ENCODE measurements around the gene LRRC36. TPM values are rescaled to one million over a fixed set of nuclear protein-coding genes. Genes with fewer than 3 reads are reported as not detected.

LRRC36 gene
- total RNA-seq, 2 donors from 2014 or later = 1.6 to 7.0 TPM

DNA sequence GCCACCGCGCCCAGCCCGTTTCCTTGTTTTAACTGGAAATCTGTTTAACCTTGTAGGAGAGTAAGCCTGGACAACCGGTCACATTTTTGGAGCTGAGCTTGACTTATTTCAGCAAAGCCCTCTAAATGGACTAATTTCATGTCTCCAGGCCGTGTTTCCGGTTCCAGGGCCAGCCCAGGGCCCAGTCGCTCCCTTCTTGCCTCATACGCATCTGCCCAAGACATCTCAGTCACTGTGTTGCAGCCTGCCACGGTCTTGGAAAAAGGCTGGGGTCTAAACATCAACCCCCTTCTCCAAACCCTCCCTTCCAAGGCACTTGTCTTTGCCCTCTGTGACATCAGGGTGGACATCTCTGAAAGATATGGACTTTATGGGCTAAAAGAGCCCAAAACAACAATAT lies 28.3 kb upstream of the LRRC36 start:
- H3K36me3 ChIP-seq (replicated peaks in 1 of 2; ENCODE audit: insufficient read depth in 1 of 2, low read depth in 2 of 2) = no peaks in the 10 kb centered on the region
- no peaks in the 10 kb centered on the region for H3K4me1 ChIP-seq
- H3K27me3 ChIP-seq = no peaks in the 10 kb centered on the region
- WGBS, 2 donors = 93 to 95% methylated on average over 9 of the region's 9 CpGs
- no peaks in the 10 kb centered on the region for H3K9me3 ChIP-seq
- no peak overlapping the region for H3K4me3 ChIP-seq
- TF ChIP-seq, protein P1, sequence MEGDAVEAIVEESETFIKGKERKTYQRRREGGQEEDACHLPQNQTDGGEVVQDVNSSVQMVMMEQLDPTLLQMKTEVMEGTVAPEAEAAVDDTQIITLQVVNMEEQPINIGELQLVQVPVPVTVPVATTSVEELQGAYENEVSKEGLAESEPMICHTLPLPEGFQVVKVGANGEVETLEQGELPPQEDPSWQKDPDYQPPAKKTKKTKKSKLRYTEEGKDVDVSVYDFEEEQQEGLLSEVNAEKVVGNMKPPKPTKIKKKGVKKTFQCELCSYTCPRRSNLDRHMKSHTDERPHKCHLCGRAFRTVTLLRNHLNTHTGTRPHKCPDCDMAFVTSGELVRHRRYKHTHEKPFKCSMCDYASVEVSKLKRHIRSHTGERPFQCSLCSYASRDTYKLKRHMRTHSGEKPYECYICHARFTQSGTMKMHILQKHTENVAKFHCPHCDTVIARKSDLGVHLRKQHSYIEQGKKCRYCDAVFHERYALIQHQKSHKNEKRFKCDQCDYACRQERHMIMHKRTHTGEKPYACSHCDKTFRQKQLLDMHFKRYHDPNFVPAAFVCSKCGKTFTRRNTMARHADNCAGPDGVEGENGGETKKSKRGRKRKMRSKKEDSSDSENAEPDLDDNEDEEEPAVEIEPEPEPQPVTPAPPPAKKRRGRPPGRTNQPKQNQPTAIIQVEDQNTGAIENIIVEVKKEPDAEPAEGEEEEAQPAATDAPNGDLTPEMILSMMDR (IDR thresholded peaks at IDR 0.05) = no peak
- no peak for TF ChIP-seq POLR2A (IDR thresholded peaks at IDR 0.05)
- DNase-seq (no peak), ATAC-seq (no peak)
- no peak overlapping the region for H3K27ac ChIP-seq
- intact Hi-C loops (cut with DNase I) = no loop called here

DNA sequence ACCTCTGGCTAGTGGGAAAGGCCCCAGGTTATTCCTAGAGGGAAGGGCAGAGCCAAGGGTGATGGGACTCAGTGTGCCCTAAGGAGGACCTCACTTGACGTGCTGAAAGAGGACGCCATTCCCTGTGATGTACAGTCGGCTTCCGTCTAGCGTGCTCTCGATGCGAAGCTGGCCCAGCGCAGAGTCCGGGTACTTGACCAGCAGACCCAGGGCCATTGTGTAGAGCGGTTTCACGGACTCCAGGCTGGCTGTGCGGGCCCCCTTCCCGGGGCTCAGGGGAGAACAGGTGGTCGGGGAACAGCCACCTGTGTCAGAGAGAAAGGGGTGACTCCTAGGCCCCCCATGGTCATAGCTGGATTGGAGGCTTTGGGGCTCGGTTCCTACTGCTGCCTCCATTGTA lies 27.3 kb upstream of the LRRC36 start:
- no peaks in the 10 kb centered on the region for H3K36me3 ChIP-seq (replicated peaks in 1 of 2; ENCODE audit: insufficient read depth in 1 of 2, low read depth in 2 of 2)
- WGBS, 2 donors = 91 to 94% methylated on average over 14 to 15 of the region's 15 CpGs
- TF ChIP-seq POLR2A (IDR thresholded peaks at IDR 0.05) = no peak
- TF ChIP-seq, protein P1 (IDR thresholded peaks at IDR 0.05) = no peak
- ATAC-seq (no peak), DNase-seq (no peak)
- no peaks in the 10 kb centered on the region for H3K27me3 ChIP-seq
- no peak overlapping the region for H3K4me3 ChIP-seq
- no peak overlapping the region for H3K27ac ChIP-seq
- intact Hi-C loops (cut with DNase I) = no loop called here
- no peaks in the 10 kb centered on the region for H3K9me3 ChIP-seq
- H3K4me1 ChIP-seq = no peaks in the 10 kb centered on the region

DNA sequence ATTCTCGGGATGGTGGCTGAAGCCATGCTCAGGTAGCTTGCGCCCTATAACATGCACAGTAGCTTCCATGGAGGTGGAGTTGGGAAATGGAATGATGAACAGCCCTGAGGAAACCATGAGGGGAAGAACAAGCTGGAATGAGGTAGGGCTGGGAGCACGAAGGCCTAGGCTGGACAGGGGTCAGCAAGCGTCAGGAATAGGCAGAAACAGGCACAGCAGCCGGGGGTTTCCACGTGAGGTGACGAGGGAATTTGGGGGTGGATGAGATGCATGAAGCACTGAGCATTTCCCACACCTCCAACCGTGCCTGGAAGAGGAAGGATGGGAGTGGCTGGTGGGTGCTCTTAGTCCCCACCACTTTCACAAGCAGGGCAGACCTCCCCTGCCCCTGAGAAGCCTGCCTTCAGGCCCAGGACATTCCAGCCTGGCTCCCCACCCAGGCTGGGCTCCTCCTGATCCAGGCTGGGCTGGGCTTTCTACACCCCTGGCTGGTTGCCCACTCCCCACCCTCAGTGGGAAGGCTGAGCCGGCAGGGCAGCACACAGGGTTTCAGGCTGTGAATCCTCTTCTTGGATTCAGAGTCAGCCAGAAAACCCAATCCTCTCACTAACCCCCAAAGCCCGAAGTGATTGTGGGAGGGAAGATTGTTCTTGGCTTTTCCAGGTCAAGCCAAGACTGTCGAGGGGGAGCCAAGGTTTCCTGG lies 25.4 kb upstream of the LRRC36 start:
- Histone ChIP-seq H3K4me3 (no peak overlapping the region), H3K4me1 (no peaks in the 10 kb centered on the region), H3K27ac (no peak overlapping the region), H3K27me3 (no peaks in the 10 kb centered on the region), H3K9me3 (no peaks in the 10 kb centered on the region), H3K36me3 (replicated peaks in 1 of 2; ENCODE audit: insufficient read depth in 1 of 2, low read depth in 2 of 2) (no peaks in the 10 kb centered on the region)
- no peak for TF ChIP-seq POLR2A (IDR thresholded peaks at IDR 0.05)
- TF ChIP-seq, protein P1 (IDR thresholded peaks at IDR 0.05) = no peak
- no peak for DNase-seq
- 78 to 86% methylated on average over 10 to 11 of the region's 11 CpGs for WGBS, 2 donors
- intact Hi-C loops (cut with DNase I) = no loop called here
- no peak for ATAC-seq

DNA sequence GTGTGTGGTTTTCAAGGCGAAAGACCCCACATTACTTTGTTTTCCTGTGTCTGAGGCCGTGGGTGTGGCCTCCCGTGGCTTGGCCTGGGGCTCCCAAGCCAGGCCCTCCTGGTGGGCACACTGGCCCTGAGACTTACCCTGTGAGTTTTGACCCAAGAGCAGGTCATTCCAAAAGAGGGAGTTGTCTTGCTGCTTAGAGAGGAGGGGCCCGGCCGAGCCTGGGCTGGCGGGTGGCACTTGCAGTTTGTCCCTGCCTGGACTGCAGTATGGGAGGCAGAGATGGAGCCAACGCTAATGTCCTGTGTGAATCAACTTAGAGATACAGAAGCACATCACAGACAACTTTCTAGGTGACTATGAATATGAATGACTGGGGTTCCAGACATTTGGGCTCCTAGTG lies 24.5 kb upstream of the LRRC36 start:
- TF ChIP-seq, protein P1 (IDR thresholded peaks at IDR 0.05) = no peak
- no peak for TF ChIP-seq POLR2A (IDR thresholded peaks at IDR 0.05)
- no peak overlapping the region for H3K4me3 ChIP-seq
- ATAC-seq (no peak), DNase-seq (no peak)
- no peaks in the 10 kb centered on the region for H3K4me1 ChIP-seq
- intact Hi-C loops (cut with DNase I) = no loop called here
- no peaks in the 10 kb centered on the region for H3K36me3 ChIP-seq (replicated peaks in 1 of 2; ENCODE audit: insufficient read depth in 1 of 2, low read depth in 2 of 2)
- H3K9me3 ChIP-seq = no peaks in the 10 kb centered on the region
- H3K27me3 ChIP-seq = no peaks in the 10 kb centered on the region
- 73% methylated on average over 7 of the region's 7 CpGs; no CpG with 5 or more reads in 1 of the 2 donors for WGBS, 2 donors
- no peak overlapping the region for H3K27ac ChIP-seq

DNA sequence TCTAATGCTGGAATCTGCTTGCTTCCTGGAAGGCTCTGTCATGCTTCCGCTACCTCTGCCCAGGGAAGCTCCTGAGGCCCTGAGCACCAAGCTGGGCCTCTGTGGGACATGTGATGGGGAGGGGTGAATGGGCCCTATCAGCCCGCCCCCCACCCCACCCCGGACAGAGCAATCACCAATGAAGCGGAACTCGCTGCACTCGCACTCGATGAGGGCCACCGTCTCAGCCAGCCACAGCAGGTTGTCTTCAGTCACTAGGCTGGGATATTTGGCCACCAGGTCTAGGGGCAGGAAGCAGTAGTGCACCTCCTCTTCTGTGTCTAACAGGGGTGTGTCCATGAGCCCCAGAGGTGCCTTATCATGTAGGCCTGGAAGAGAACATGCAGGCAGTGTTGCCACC lies 23.6 kb upstream of the LRRC36 start:
- TF ChIP-seq POLR2A (IDR thresholded peaks at IDR 0.05) = no peak
- TF ChIP-seq, protein P1 (IDR thresholded peaks at IDR 0.05) = no peak
- Histone ChIP-seq H3K4me3 (no peak overlapping the region), H3K27ac (no peak overlapping the region), H3K27me3 (no peaks in the 10 kb centered on the region), H3K36me3 (replicated peaks in 1 of 2; ENCODE audit: insufficient read depth in 1 of 2, low read depth in 2 of 2) (no peaks in the 10 kb centered on the region), H3K4me1 (no peaks in the 10 kb centered on the region), H3K9me3 (no peaks in the 10 kb centered on the region)
- intact Hi-C loops (cut with DNase I) = no loop called here
- 68% methylated on average over 8 of the region's 8 CpGs; no CpG with 5 or more reads in 1 of the 2 donors for WGBS, 2 donors
- ATAC-seq (no peak), DNase-seq (no peak)
